ENCODE results near the gene NUMBL. TPM values are rescaled to one million over a fixed set of nuclear protein-coding genes. Genes with fewer than 3 reads are reported as not detected.

The NUMBL gene
- total and polyA plus RNA-seq, 4 donors: 13.2 to 41.2 (median 17.1) TPM

- DNase-seq (no peak), ATAC-seq (ENCODE audit: insufficient read depth, low FRiP score) (no peak)
- Histone ChIP-seq H3K36me3 (ENCODE audit: control insufficient read depth in 4 of 4, insufficient read depth in 4 of 4, low read length in 4 of 4) (peaks cover 0 to 13% (median 2%) of the 10 kb centered on the region in 4 donors), H3K27me3 (ENCODE audit: control insufficient read depth in 3 of 3, insufficient read depth in 3 of 3, low read length in 2 of 3) (no peaks in the 10 kb centered on the region), H3K9ac (ENCODE audit: insufficient read depth in 1 of 2, low read length in 2 of 2) (peak overlapping the region in 1 of 2 donors; percentile 92), H3K4me3 (peak overlapping the region; percentile 22), H3K9me3 (ENCODE audit: control insufficient read depth in 4 of 4, insufficient read depth in 3 of 4, low read length in 3 of 4) (no peaks in the 10 kb centered on the region), H3K4me1 (ENCODE audit: control insufficient read depth in 5 of 5, insufficient read depth in 5 of 5, low read length in 5 of 5) (peaks cover 13 to 43% (median 20%) of the 10 kb centered on the region in 5 donors), H3K27ac (ENCODE audit: low read depth in 1 of 2, low read length in 1 of 2) (peak overlapping the region; percentile 77 to 95)
- TF ChIP-seq, protein P1, sequence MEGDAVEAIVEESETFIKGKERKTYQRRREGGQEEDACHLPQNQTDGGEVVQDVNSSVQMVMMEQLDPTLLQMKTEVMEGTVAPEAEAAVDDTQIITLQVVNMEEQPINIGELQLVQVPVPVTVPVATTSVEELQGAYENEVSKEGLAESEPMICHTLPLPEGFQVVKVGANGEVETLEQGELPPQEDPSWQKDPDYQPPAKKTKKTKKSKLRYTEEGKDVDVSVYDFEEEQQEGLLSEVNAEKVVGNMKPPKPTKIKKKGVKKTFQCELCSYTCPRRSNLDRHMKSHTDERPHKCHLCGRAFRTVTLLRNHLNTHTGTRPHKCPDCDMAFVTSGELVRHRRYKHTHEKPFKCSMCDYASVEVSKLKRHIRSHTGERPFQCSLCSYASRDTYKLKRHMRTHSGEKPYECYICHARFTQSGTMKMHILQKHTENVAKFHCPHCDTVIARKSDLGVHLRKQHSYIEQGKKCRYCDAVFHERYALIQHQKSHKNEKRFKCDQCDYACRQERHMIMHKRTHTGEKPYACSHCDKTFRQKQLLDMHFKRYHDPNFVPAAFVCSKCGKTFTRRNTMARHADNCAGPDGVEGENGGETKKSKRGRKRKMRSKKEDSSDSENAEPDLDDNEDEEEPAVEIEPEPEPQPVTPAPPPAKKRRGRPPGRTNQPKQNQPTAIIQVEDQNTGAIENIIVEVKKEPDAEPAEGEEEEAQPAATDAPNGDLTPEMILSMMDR (IDR thresholded peaks at IDR 0.05; ENCODE audit: control extremely low read depth, extremely low read depth): no peak
- 48 to 74% methylated on average over 7 of the region's 7 CpGs for WGBS, 2 donors
Observed at GRCh38 chr19:40719414-40719894, 29.0 kb upstream of the NUMBL start.

DNA sequence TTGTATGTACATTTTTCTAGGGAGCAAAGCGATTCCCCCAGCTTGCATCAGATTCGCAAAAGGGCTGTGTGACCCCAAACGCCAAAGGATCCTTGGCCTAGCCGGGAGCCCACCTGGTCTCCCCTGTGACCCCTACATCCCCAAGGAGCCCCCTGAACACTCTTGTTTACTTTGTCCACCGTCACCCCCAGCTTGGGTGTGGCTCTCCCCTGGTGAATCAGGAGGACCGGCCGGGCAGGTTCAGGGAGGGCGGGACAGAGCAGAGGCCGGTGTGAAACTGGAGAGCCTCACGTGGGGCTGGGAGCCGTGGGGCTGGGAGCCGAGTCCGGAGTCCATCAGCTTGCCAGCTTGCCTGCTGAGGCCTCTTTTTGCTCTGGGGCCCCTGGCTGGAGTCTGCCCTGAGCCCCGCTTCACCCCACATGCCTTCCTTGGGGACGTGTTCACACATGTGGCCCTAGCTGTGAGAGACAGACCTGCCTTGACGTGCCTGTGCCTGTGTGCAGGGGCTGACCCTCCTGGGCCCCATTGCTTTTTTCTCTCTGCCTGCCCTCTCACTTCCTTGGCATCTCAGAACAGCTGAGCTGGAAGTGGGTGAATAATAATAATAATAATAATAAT is 28.4 kb upstream of the NUMBL start:
- peak overlapping the region; percentile 79 for H3K4me3 ChIP-seq
- peak overlapping the region; percentile 93 to 95 for H3K27ac ChIP-seq (ENCODE audit: low read depth in 1 of 2, low read length in 1 of 2)
- peaks cover 13 to 47% (median 20%) of the 10 kb centered on the region in 5 donors for H3K4me1 ChIP-seq (ENCODE audit: control insufficient read depth in 5 of 5, insufficient read depth in 5 of 5, low read length in 5 of 5)
- WGBS, 2 donors: 18 to 31% methylated on average over 16 of the region's 16 CpGs
- ATAC-seq (ENCODE audit: insufficient read depth, low FRiP score) (no peak), DNase-seq (peak; percentile 32 to 54 (median 51))
- TF ChIP-seq, protein P1 (IDR thresholded peaks at IDR 0.05; ENCODE audit: control extremely low read depth, extremely low read depth): no peak
- no peaks in the 10 kb centered on the region for H3K9me3 ChIP-seq (ENCODE audit: control insufficient read depth in 4 of 4, insufficient read depth in 3 of 4, low read length in 3 of 4)
- peak overlapping the region; percentile 74 to 92 for H3K9ac ChIP-seq (ENCODE audit: insufficient read depth in 1 of 2, low read length in 2 of 2)
- H3K27me3 ChIP-seq (ENCODE audit: control insufficient read depth in 3 of 3, insufficient read depth in 3 of 3, low read length in 2 of 3): no peaks in the 10 kb centered on the region
- peaks cover 0 to 8% (median under 1%) of the 10 kb centered on the region in 4 donors for H3K36me3 ChIP-seq (ENCODE audit: control insufficient read depth in 4 of 4, insufficient read depth in 4 of 4, low read length in 4 of 4)

- Histone ChIP-seq H3K36me3 (ENCODE audit: control insufficient read depth in 4 of 4, insufficient read depth in 4 of 4, low read length in 4 of 4) (peaks cover 0 to 5% (median 0%) of the 10 kb centered on the region in 4 donors), H3K9me3 (ENCODE audit: control insufficient read depth in 4 of 4, insufficient read depth in 3 of 4, low read length in 3 of 4) (no peaks in the 10 kb centered on the region), H3K27ac (ENCODE audit: low read depth in 1 of 2, low read length in 1 of 2) (peak overlapping the region; percentile 93 to 95), H3K27me3 (ENCODE audit: control insufficient read depth in 3 of 3, insufficient read depth in 3 of 3, low read length in 2 of 3) (no peaks in the 10 kb centered on the region), H3K4me1 (ENCODE audit: control insufficient read depth in 5 of 5, insufficient read depth in 5 of 5, low read length in 5 of 5) (peaks cover 13 to 47% (median 20%) of the 10 kb centered on the region in 5 donors), H3K4me3 (peak overlapping the region; percentile 79), H3K9ac (ENCODE audit: insufficient read depth in 1 of 2, low read length in 2 of 2) (peak overlapping the region; percentile 74 to 92)
- WGBS, 2 donors: 48 to 62% methylated on average over 18 to 20 of the region's 20 CpGs
- TF ChIP-seq, protein P1 (IDR thresholded peaks at IDR 0.05; ENCODE audit: control extremely low read depth, extremely low read depth): no peak
- ATAC-seq (ENCODE audit: insufficient read depth, low FRiP score) (no peak), DNase-seq (peak in 1 of 3 donors; percentile 13)
Observed at GRCh38 chr19:40717880-40718773, 27.7 kb upstream of the NUMBL start.
